Aorta (tissue), 5 donors: ENCODE data around the gene COX15. TPM values are rescaled to one million over a fixed set of nuclear protein-coding genes. Genes with fewer than 3 reads are reported as not detected.

Experiments
- ATAC-seq: fragments of 200-7000 bp; cut with Tn5 transposase; one replicate; pipeline ENCODE4 v1.9.1; 2022; ENCODE audit warnings: moderate library complexity; ENCODE audit not compliant: low FRiP score
- DNase-seq, 2 donors: peaks; one replicate each; pipeline ENCODE4 v3.0.0-alpha.2; 2020
- H3K27ac ChIP-seq, 2 donors: one replicate each; pipeline ENCODE4 v1.5.1; 2013; ENCODE audit warnings: low read length in 2 of 2, mild to moderate bottlenecking in 2 of 2, moderate library complexity in 2 of 2, control low read depth in 1 of 2, inconsistent platforms in 1 of 2, low read depth in 1 of 2
- H3K27me3 ChIP-seq, 2 donors: one replicate each; pipeline ENCODE4 v1.6.1; 2013; ENCODE audit warnings: control low read depth in 1 of 2, low read length in 1 of 2, mild to moderate bottlenecking in 1 of 2, moderate library complexity in 1 of 2; ENCODE audit not compliant: insufficient read depth in 2 of 2, control insufficient read depth in 1 of 2
- H3K36me3 ChIP-seq, 2 donors: one replicate each; pipeline ENCODE4 v1.6.1; 2013; ENCODE audit warnings: control low read depth in 1 of 2, low read length in 1 of 2, mild to moderate bottlenecking in 1 of 2; ENCODE audit not compliant: insufficient read depth in 2 of 2, control insufficient read depth in 1 of 2
- H3K4me1 ChIP-seq, 2 donors: one replicate each; pipeline ENCODE4 v1.6.1; 2013; ENCODE audit warnings: low read length in 2 of 2, control low read depth in 1 of 2, mild to moderate bottlenecking in 1 of 2, moderate library complexity in 1 of 2; ENCODE audit not compliant: insufficient read depth in 2 of 2, control insufficient read depth in 1 of 2
- H3K4me3 ChIP-seq, 2 donors: one replicate each; pipeline ENCODE4 v1.5.1; 2013; ENCODE audit warnings: low read length in 2 of 2, control low read depth in 1 of 2, mild to moderate bottlenecking in 1 of 2
- H3K9me3 ChIP-seq: one replicate; pipeline ENCODE4 v1.6.1; 2013; ENCODE audit warnings: mild to moderate bottlenecking, low read length; ENCODE audit not compliant: control insufficient read depth
- whole genome bisulfite sequencing, 2 donors: extraction: QIAGEN DNeasy Blood & Tissue Kit; methylation state at CpG; one replicate each; pipeline ENCODE4 v1.1.7; 2013; 5-methylcytosine and 5-hydroxymethylcytosine counted together
- intact Hi-C, 2 donors: fragments of 100-400 bp; cut with DNase I; formaldehyde crosslinking; loops; one replicate each; pipeline versions ENCODE4 v1.14.2 to v1.15.0; 2022
- polyA plus RNA-seq, 2 donors: library from polyadenylated mRNA; stranded (reverse); fragments of 200-250 nt; gene quantifications; one replicate each; pipeline ENCODE4 v1.2.3, GENCODE V29; 2013
- total RNA-seq, 2 donors: library from RNA; stranded (reverse); fragmentation: NEBNext Ultra II Directional; extraction: Animal tissue kit (Norgen Biotek cat#: 25700); gene quantifications; one replicate each; pipeline ENCODE4 v1.2.1, GENCODE V29; 2021
- donor health status: healthy with polysubstance abuse.
- donor health status: Bipolar disorder and iron deficiency.
- donor health status: DM: no; HTN: no; CAD: no.
- donor health status: DM: no; HTN: no; CAD: no.
- donor health status: DM: yes; HTN: yes; CAD: no.

COX15 gene
- total and polyA plus RNA-seq, 4 donors: 10.0 to 27.2 (median 16.1) TPM

GRCh38 chr10:99698504-99699080 lies 33.3 kb downstream of the COX15 start:
- WGBS, 2 donors: 85 to 88% methylated on average over 8 of the region's 8 CpGs
- Histone ChIP-seq H3K27me3 (no peaks in the 10 kb centered on the region), H3K27ac (no peak overlapping the region), H3K9me3 (no peaks in the 10 kb centered on the region), H3K4me1 (no peaks in the 10 kb centered on the region), H3K36me3 (peaks cover 0 to 14% of the 10 kb centered on the region in 2 donors), H3K4me3 (no peak overlapping the region)
- ATAC-seq (no peak), DNase-seq (no peak)
- intact Hi-C loops: no loop called here

GRCh38 chr10:99695761-99696160 lies 36.2 kb downstream of the COX15 start:
- intact Hi-C loops: no loop called here
- Histone ChIP-seq H3K27me3 (no peaks in the 10 kb centered on the region), H3K27ac (no peak overlapping the region), H3K4me1 (no peaks in the 10 kb centered on the region), H3K36me3 (peaks cover 0 to 13% of the 10 kb centered on the region in 2 donors), H3K9me3 (no peaks in the 10 kb centered on the region), H3K4me3 (no peak overlapping the region)
- 82 to 86% methylated on average over 6 of the region's 6 CpGs for WGBS, 2 donors
- no peak for DNase-seq
- no peak for ATAC-seq

- ATAC-seq (no peak), DNase-seq (no peak)
- no peaks in the 10 kb centered on the region for H3K27me3 ChIP-seq
- no peak overlapping the region for H3K27ac ChIP-seq
- 86 to 91% methylated on average over 3 of the region's 3 CpGs for WGBS, 2 donors
- intact Hi-C loops: no loop called here
- H3K4me1 ChIP-seq: no peaks in the 10 kb centered on the region
- no peaks in the 10 kb centered on the region for H3K9me3 ChIP-seq
- H3K4me3 ChIP-seq: no peak overlapping the region
- peaks cover 0 to 11% of the 10 kb centered on the region in 2 donors for H3K36me3 ChIP-seq
Measured at GRCh38 chr10:99693933-99694583, 37.9 kb downstream of the COX15 start.

- H3K4me1 ChIP-seq: no peaks in the 10 kb centered on the region
- intact Hi-C loops: no loop called here
- H3K36me3 ChIP-seq: no peaks in the 10 kb centered on the region
- no peaks in the 10 kb centered on the region for H3K27me3 ChIP-seq
- no peaks in the 10 kb centered on the region for H3K9me3 ChIP-seq
- WGBS, 2 donors: 95 to 99% methylated on average over 1 of the region's 1 CpG
- no peak overlapping the region for H3K4me3 ChIP-seq
- DNase-seq (no peak), ATAC-seq (no peak)
- no peak overlapping the region for H3K27ac ChIP-seq
Measured at GRCh38 chr10:99689461-99689860, 42.5 kb downstream of the COX15 start.

GRCh38 chr10:99685597-99685967 lies 46.3 kb downstream of the COX15 start:
- Histone ChIP-seq H3K4me3 (no peak overlapping the region), H3K36me3 (no peaks in the 10 kb centered on the region), H3K27me3 (no peaks in the 10 kb centered on the region), H3K9me3 (no peaks in the 10 kb centered on the region), H3K27ac (no peak overlapping the region), H3K4me1 (no peaks in the 10 kb centered on the region)
- no peak for DNase-seq
- ATAC-seq: no peak
- intact Hi-C loops: no loop called here
- 79 to 81% methylated on average over 2 of the region's 2 CpGs for WGBS, 2 donors

- ATAC-seq (no peak), DNase-seq (no peak)
- H3K27ac ChIP-seq: no peak overlapping the region
- H3K4me3 ChIP-seq: no peak overlapping the region
- H3K9me3 ChIP-seq: no peaks in the 10 kb centered on the region
- no peaks in the 10 kb centered on the region for H3K27me3 ChIP-seq
- no peaks in the 10 kb centered on the region for H3K4me1 ChIP-seq
- peaks cover 0 to 7% of the 10 kb centered on the region in 2 donors for H3K36me3 ChIP-seq
- intact Hi-C loops: no loop called here
- WGBS, 2 donors: 70 to 80% methylated on average over 1 of the region's 1 CpG
Measured at GRCh38 chr10:99682752-99683151, 49.2 kb downstream of the COX15 start.

Other genes starting within 250 kb of the COX15 start
- under 1 TPM in 1 of 2 donors, not detected in 1; 0.60 TPM for gene NKX2-3, start 199.2 kb downstream of the COX15 start, total RNA-seq
- gene NKX2-3, start 199.2 kb downstream of the COX15 start, polyA plus RNA-seq: under 1 TPM; 0.05 to 0.50 TPM
- 10 to 100 TPM; 43.9 to 47.0 TPM for gene SLC25A28, start 111.7 kb downstream of the COX15 start, total RNA-seq
- 100 to 1,000 TPM in 1 of 2 donors, 10 to 100 TPM in 1; 40.4 to 157 TPM for gene SLC25A28, start 111.7 kb downstream of the COX15 start, polyA plus RNA-seq
- gene ENTPD7, start 72.6 kb downstream of the COX15 start, total RNA-seq: 1 to 10 TPM; 8.2 to 8.6 TPM
- 1 to 10 TPM in 1 of 2 donors, under 1 TPM in 1; 0.95 to 2.0 TPM for gene ENTPD7, start 72.6 kb downstream of the COX15 start, polyA plus RNA-seq
- 10 to 100 TPM; 16.5 to 22.4 TPM for gene CUTC, start 107 bp upstream of the COX15 start, total RNA-seq
- gene CUTC, start 107 bp upstream of the COX15 start, polyA plus RNA-seq: 10 to 100 TPM; 19.4 to 20.2 TPM
- gene ABCC2, start 50.5 kb upstream of the COX15 start, total RNA-seq: 1 to 10 TPM; 2.8 to 4.5 TPM
- gene ABCC2, start 50.5 kb upstream of the COX15 start, polyA plus RNA-seq: 1 to 10 TPM in 1 of 2 donors, under 1 TPM in 1; 0.33 to 2.5 TPM